ENCODE data around the gene KMT2A. TPM values are rescaled to one million over a fixed set of nuclear protein-coding genes. Genes with fewer than 3 reads are reported as not detected.

Gene KMT2A
- total and polyA plus RNA-seq, 5 donors from 2014 or later: 12.1 to 179 (median 18.4) TPM

Other genes starting within 250 kb of the KMT2A start
- gene JAML, start 211.5 kb upstream of the KMT2A start, total RNA-seq: 71.5 TPM
- gene JAML, start 211.5 kb upstream of the KMT2A start, polyA plus RNA-seq: 100 to 1,000 TPM; 169 to 200 (median 174) TPM
- gene MPZL3, start 184.1 kb upstream of the KMT2A start, total RNA-seq: 16.1 TPM
- gene MPZL3, start 184.1 kb upstream of the KMT2A start, polyA plus RNA-seq: 10 to 100 TPM in 1 of 4 donors, 1 to 10 TPM in 3; 4.5 to 12.2 (median 6.3) TPM
- 1.0 TPM for gene MPZL2, start 172.2 kb upstream of the KMT2A start, total RNA-seq
- gene MPZL2, start 172.2 kb upstream of the KMT2A start, polyA plus RNA-seq: under 1 TPM in 1 of 4 donors, not detected in 3; 0.37 TPM
- gene CD3E, start 131.8 kb upstream of the KMT2A start, total RNA-seq: 585 TPM
- gene CD3E, start 131.8 kb upstream of the KMT2A start, polyA plus RNA-seq: 100 to 1,000 TPM; 704 to 823 (median 778) TPM
- 476 TPM for gene CD3D, start 93.8 kb upstream of the KMT2A start, total RNA-seq
- gene CD3D, start 93.8 kb upstream of the KMT2A start, polyA plus RNA-seq: 1,000 to 10,000 TPM; 1,148 to 1,577 (median 1,304) TPM
- 196 TPM for gene CD3G, start 92.1 kb upstream of the KMT2A start, total RNA-seq
- gene CD3G, start 92.1 kb upstream of the KMT2A start, polyA plus RNA-seq: 100 to 1,000 TPM; 393 to 477 (median 433) TPM
- gene UBE4A, start 76.9 kb upstream of the KMT2A start, total RNA-seq: 49.1 TPM
- gene UBE4A, start 76.9 kb upstream of the KMT2A start, polyA plus RNA-seq: 10 to 100 TPM; 23.5 to 29.2 (median 25.4) TPM
- 154 TPM for gene ATP5MG, start 34.9 kb upstream of the KMT2A start, total RNA-seq
- gene ATP5MG, start 34.9 kb upstream of the KMT2A start, polyA plus RNA-seq: 100 to 1,000 TPM; 578 to 706 (median 677) TPM
- gene TTC36, start 91.0 kb downstream of the KMT2A start, total RNA-seq: not detected
- under 1 TPM; 0.22 to 0.87 (median 0.50) TPM for gene TTC36, start 91.0 kb downstream of the KMT2A start, polyA plus RNA-seq
- gene TMEM25, start 94.7 kb downstream of the KMT2A start, total RNA-seq: 10.7 TPM
- gene TMEM25, start 94.7 kb downstream of the KMT2A start, polyA plus RNA-seq: 10 to 100 TPM in 3 of 4 donors, 1 to 10 TPM in 1; 10.0 to 17.3 (median 14.2) TPM
- gene IFT46, start 129.4 kb downstream of the KMT2A start, total RNA-seq: 3.7 TPM
- gene IFT46, start 129.4 kb downstream of the KMT2A start, polyA plus RNA-seq: 1 to 10 TPM; 4.0 to 8.5 (median 6.6) TPM
- gene ARCN1, start 135.9 kb downstream of the KMT2A start, total RNA-seq: 76.6 TPM
- 100 to 1,000 TPM; 131 to 169 (median 153) TPM for gene ARCN1, start 135.9 kb downstream of the KMT2A start, polyA plus RNA-seq
- 1.2 TPM for gene PHLDB1, start 171.1 kb downstream of the KMT2A start, total RNA-seq
- under 1 TPM in 3 of 4 donors, not detected in 1; 0.16 to 0.70 (median 0.41) TPM for gene PHLDB1, start 171.1 kb downstream of the KMT2A start, polyA plus RNA-seq
- gene TREH, start 243.2 kb downstream of the KMT2A start, total RNA-seq: not detected
- gene TREH, start 243.2 kb downstream of the KMT2A start, polyA plus RNA-seq: not detected